K562 (cell line): ENCODE data around the gene KSR2. TPM values are rescaled to one million over a fixed set of nuclear protein-coding genes. Genes with fewer than 3 reads are reported as not detected.
A peak's percentile ranks its signal among the peaks of the same experiment; 100 is the strongest.

Source experiments
- ATAC-seq: fragments of 200-7000 bp; cut with Tn5 transposase; 3 replicates; pipeline ENCODE4 v1.9.1; 2020; ENCODE audit warnings: moderate library complexity
- BruUV-seq: library from RNA; stranded (reverse); fragments of 400-500 nt; replicated peaks from 2 replicates; lab custom pipeline; 2021; lab: Mats Ljungman, UMichigan
- CTCF ChIA-PET: fragments of 300-600 bp; formaldehyde crosslinking; extraction: SDS; loops from one replicate; lab custom pipeline; 2021; ENCODE audit warnings: low intra/inter-chr PET ratio; lab: Yijun Ruan, JAX
- POLR2A ChIA-PET: fragments of 300-600, 350-650 bp; sonication (Branson Sonifier 250); formaldehyde crosslinking; extraction: SDS; loops from one replicate; lab custom pipeline; 2021; ENCODE audit warnings: antibody characterized with exemption, inconsistent platforms; lab: Yijun Ruan, JAX
- DNase-seq, 4 experiments: peaks; one replicate each; pipeline versions ENCODE4 v3.0.0 to v3.0.0-alpha.2; 2011 to 2018; ENCODE audit warnings: low spot score in 3 of 4, mixed read lengths in 3 of 4; ENCODE audit errors: extremely low read depth in 1 of 4
- FAIRE-seq: peaks from 2 replicates; lab custom pipeline; 2011; peaks lifted over from hg19 to GRCh38; lab: Jason Lieb, UNC
- H2AFZ ChIP-seq: 2 replicates; pipeline ENCODE4 v1.6.0; 2011; ENCODE audit warnings: low read depth, low read length, control low read depth, inconsistent platforms
- H3K27ac ChIP-seq: fragments of 200-600 bp; 3 replicates; pipeline ENCODE4 v1.8.0; 2011; ENCODE audit warnings: low read depth, mild to moderate bottlenecking, control low read depth, inconsistent platforms, low read length, moderate library complexity, mixed read lengths; ENCODE audit errors: extremely low read depth
- H3K27me3 ChIP-seq, 2 experiments: fragments of 300-600 bp in 1 of 2; 2 replicates in 1 of 2; 3 replicates in 1 of 2; pipeline versions ENCODE4 v1.6.0 to v1.8.0; 2011; ENCODE audit warnings: inconsistent platforms in 2 of 2, low read length in 2 of 2, mild to moderate bottlenecking in 1 of 2, mixed read lengths in 1 of 2, moderate library complexity in 1 of 2; ENCODE audit not compliant: control insufficient read depth in 2 of 2, insufficient read depth in 2 of 2
- H3K36me3 ChIP-seq: fragments of 300-600 bp; 3 replicates; pipeline ENCODE4 v1.8.0; 2011; ENCODE audit warnings: mild to moderate bottlenecking, low read length, inconsistent platforms; ENCODE audit not compliant: control insufficient read depth, insufficient read depth
- H3K4me1 ChIP-seq, 2 experiments: fragments of 200-600 bp in 1 of 2; replicated peaks in 1 of 2; 2 replicates in 1 of 2; 3 replicates in 1 of 2; pipeline versions ENCODE4 v1.5.1 to v1.8.0; 2011; ENCODE audit warnings: inconsistent platforms in 2 of 2, low read length in 2 of 2, mild to moderate bottlenecking in 1 of 2, mixed read lengths in 1 of 2, moderate library complexity in 1 of 2; ENCODE audit not compliant: control insufficient read depth in 2 of 2, insufficient read depth in 2 of 2
- H3K4me2 ChIP-seq: 2 replicates; pipeline ENCODE4 v1.6.1; 2011; ENCODE audit warnings: low read length, control low read depth, inconsistent platforms, mixed read lengths; ENCODE audit not compliant: insufficient read depth
- H3K4me3 ChIP-seq: fragments of 200-600 bp; sonication (generic), shearing (Covaris generic); 2 replicates; pipeline ENCODE4 v1.5.1; 2016; ENCODE audit warnings: control low read depth, inconsistent platforms
- H3K79me2 ChIP-seq: fragments of 200-600 bp; 3 replicates; pipeline ENCODE4 v1.8.0; 2011; ENCODE audit warnings: low read length, inconsistent platforms; ENCODE audit not compliant: control insufficient read depth, insufficient read depth
- H3K9ac ChIP-seq, 2 experiments: 2 replicates each; pipeline versions ENCODE4 v1.6.0 to v1.6.1; 2011; ENCODE audit warnings: low read depth in 2 of 2, low read length in 2 of 2, control low read depth in 1 of 2, inconsistent platforms in 1 of 2, mild to moderate bottlenecking in 1 of 2, mixed read lengths in 1 of 2; ENCODE audit not compliant: insufficient read depth in 1 of 2
- H3K9me1 ChIP-seq: one replicate; pipeline ENCODE4 v1.6.0; 2011; ENCODE audit warnings: inconsistent platforms, mild to moderate bottlenecking, low read length, moderate library complexity; ENCODE audit not compliant: control insufficient read depth, insufficient read depth
- H3K9me3 ChIP-seq: replicated peaks from 2 replicates; pipeline ENCODE4 v1.5.1; 2011; ENCODE audit warnings: low read depth, low read length, inconsistent platforms; ENCODE audit not compliant: control insufficient read depth, insufficient read depth
- H4K20me1 ChIP-seq: replicated peaks from 2 replicates; pipeline ENCODE4 v1.6.1; 2011; ENCODE audit warnings: low read length, inconsistent platforms, mixed read lengths; ENCODE audit not compliant: control insufficient read depth, insufficient read depth
- ARHGAP35 ChIP-seq: fragments of 450-650 bp; IDR thresholded peaks from 2 replicates; pipeline ENCODE4 v1.6.1; 2018; ENCODE audit not compliant: partially characterized antibody
- CBX8 ChIP-seq: fragments of 200-600 bp; sonication (generic); IDR thresholded peaks from 2 replicates; pipeline ENCODE4 v1.6.1; 2012; ENCODE audit warnings: borderline replicate concordance, mixed run types, low read depth, mild to moderate bottlenecking, moderate library complexity, mixed read lengths, low read length, control low read depth, inconsistent platforms; ENCODE audit not compliant: poor library complexity, severe bottlenecking; ENCODE audit errors: extremely low read depth
- CCNT2 ChIP-seq: IDR thresholded peaks from 2 replicates; pipeline ENCODE4 v1.6.1; 2011; ENCODE audit warnings: borderline replicate concordance, low read depth, mild to moderate bottlenecking, moderate library complexity, mixed read lengths, low read length; ENCODE audit not compliant: insufficient read length; ENCODE audit errors: extremely low read depth
- EP300 ChIP-seq: IDR thresholded peaks from 2 replicates; pipeline ENCODE4 v1.6.1; 2012; ENCODE audit warnings: low read length, improper control_type of control experiment
- ETV5 ChIP-seq: sonication (generic); formaldehyde crosslinking; IDR thresholded peaks from 2 replicates; pipeline ENCODE4 v1.4.0; 2020; ENCODE audit warnings: low read depth, mild to moderate bottlenecking, missing genetic modification reagents
- FIP1L1 ChIP-seq: fragments of 200-400 bp; formaldehyde crosslinking; IDR thresholded peaks from 2 replicates; pipeline ENCODE4 v1.6.1; 2018; ENCODE audit warnings: mild to moderate bottlenecking, low read depth, low read length; ENCODE audit not compliant: poor library complexity, severe bottlenecking
- FOXK1 ChIP-seq: sonication (generic); formaldehyde crosslinking; IDR thresholded peaks from 2 replicates; pipeline ENCODE4 v1.8.0; 2022; ENCODE audit warnings: missing genetic modification reagents, mild to moderate bottlenecking, borderline replicate concordance
- MEF2A ChIP-seq: IDR thresholded peaks from 2 replicates; pipeline ENCODE4 v1.6.1; 2011; ENCODE audit warnings: low read depth, mild to moderate bottlenecking, low read length, moderate library complexity; ENCODE audit not compliant: control insufficient read depth
- MTA3 ChIP-seq: fragments of 450-650 bp; formaldehyde crosslinking; IDR thresholded peaks from 2 replicates; pipeline ENCODE4 v1.6.1; 2017; ENCODE audit warnings: mild to moderate bottlenecking, borderline replicate concordance
- NUFIP1 ChIP-seq: fragments of 450-650 bp; IDR thresholded peaks from 2 replicates; pipeline ENCODE4 v1.6.1; 2018; ENCODE audit not compliant: partially characterized antibody
- POLR2G ChIP-seq: fragments of 200-400 bp; formaldehyde crosslinking; IDR thresholded peaks from 2 replicates; pipeline ENCODE4 v1.6.1; 2017; ENCODE audit warnings: low read depth, mild to moderate bottlenecking, antibody characterized with exemption, low read length, moderate library complexity
- SAFB2 ChIP-seq: fragments of 200-400 bp; formaldehyde crosslinking; IDR thresholded peaks from 2 replicates; pipeline ENCODE4 v1.6.1; 2018; ENCODE audit warnings: borderline replicate concordance, low read length, low read depth, moderate library complexity; ENCODE audit not compliant: severe bottlenecking
- SMARCE1 ChIP-seq: fragments of 450-650 bp; IDR thresholded peaks from 2 replicates; pipeline ENCODE4 v1.7.1; 2016; ENCODE audit warnings: mild to moderate bottlenecking
- WGBS: fragments of 100-300 bp; shearing (Covaris generic); methylation state at CpG from one replicate; pipeline ENCODE4 v1.1.6; 2016; ENCODE audit warnings: low coverage, mixed read lengths; ENCODE audit not compliant: insufficient coverage; ENCODE audit errors: missing lambda C conversion rate; 5-methylcytosine and 5-hydroxymethylcytosine counted together
- in situ Hi-C: fragments of 300-500 bp; cut with MboI; formaldehyde crosslinking; loops from 4 replicates; pipeline ENCODE4 v1.15.0; 2018; ENCODE audit warnings: inconsistent platforms, mixed read lengths
- intact Hi-C: fragments of 100-400 bp; cut with micrococcal nuclease; formaldehyde crosslinking; loops from 2 replicates; pipeline ENCODE4 v1.14.2; 2022
- polyA plus RNA-seq, 8 experiments: library from polyadenylated mRNA; depleted of rRNA in 4 of 8; stranded (reverse) in 5 of 8; unstranded in 3 of 8; fragments of >200 nt; fragmentation: Nextera tagmentation in 2 of 8; fragmentation: Illumina TruSeq in 1 of 8; extraction: Ambion mirVana in 2 of 8; extraction: Trizol in 1 of 8; gene quantifications; 2 replicates each; pipeline versions ENCODE4 v1.2.1 to v1.2.3, GENCODE V29; 2011 to 2014; ENCODE audit warnings: inconsistent platforms in 1 of 8, missing spikeins in 1 of 8
- total RNA-seq, 7 experiments: library from RNA; depleted of rRNA in 6 of 7; stranded (reverse); fragments of >200 nt in 6 of 7; fragmentation: Illumina TruSeq in 2 of 7; extraction: Trizol in 2 of 7; gene quantifications; 2 replicates each; pipeline versions ENCODE4 v1.2.1 to v1.2.3, GENCODE V29; 2011 to 2021; ENCODE audit warnings: low replicate concordance in 1 of 7

The KSR2 gene
- total and polyA plus RNA-seq, 9 of the 15 experiments (the other 6 are each of a cell fraction or from before 2014, with no cell fraction given): not detected

GRCh38 chr12:117484901-117485300 is 483.9 kb downstream of the KSR2 start:
- no peaks in the 10 kb centered on the region for H4K20me1 ChIP-seq
- DNase-seq: no peak
- H3K27ac ChIP-seq: no peak overlapping the region
- H3K4me3 ChIP-seq: no peak overlapping the region
- H3K9ac ChIP-seq: no peak overlapping the region
- FAIRE-seq: peak; percentile 23
- H3K36me3 ChIP-seq: no peaks in the 10 kb centered on the region
- no peak overlapping the region for H3K4me2 ChIP-seq
- no peaks in the 10 kb centered on the region; a peak in 1 of 5 replicates for H3K27me3 ChIP-seq
- ChIA-PET POLR2A (no interaction called here), CTCF (no interaction called here)
- intact Hi-C loops (no loop called here), in situ Hi-C loops (no loop called here)
- BruUV-seq: no TSS peak
- no peaks in the 10 kb centered on the region for H3K79me2 ChIP-seq
- no peaks in the 10 kb centered on the region for H3K9me3 ChIP-seq
- H2AFZ ChIP-seq: no peak overlapping the region
- H3K4me1 ChIP-seq: no peaks in the 10 kb centered on the region
- H3K9me1 ChIP-seq: no peaks in the 10 kb centered on the region
- no peak for ATAC-seq
- TF ChIP-seq NUFIP1 (no peak), CBX8 (no peak), SMARCE1 (no peak), ARHGAP35 (no peak), ETV5 (no peak), FOXK1 (CRISPR knock-in tag) (no peak), POLR2G (no peak), MTA3 (no peak), FIP1L1 (no peak), SAFB2 (no peak), CCNT2 (no peak), EP300 (no peak), MEF2A (no peak)
- WGBS: 4% methylated on average over 3 of the region's 3 CpGs
